ENCODE measurements around the gene SESN1.
A peak's percentile ranks its signal among the peaks of the same experiment; 100 is the strongest.
"Not testable (repeated sequence)": the region's sequence is repeated elsewhere in the genome, so short reads cannot be mapped to it uniquely, and the experiment has no call there.

SESN1 gene

DNA sequence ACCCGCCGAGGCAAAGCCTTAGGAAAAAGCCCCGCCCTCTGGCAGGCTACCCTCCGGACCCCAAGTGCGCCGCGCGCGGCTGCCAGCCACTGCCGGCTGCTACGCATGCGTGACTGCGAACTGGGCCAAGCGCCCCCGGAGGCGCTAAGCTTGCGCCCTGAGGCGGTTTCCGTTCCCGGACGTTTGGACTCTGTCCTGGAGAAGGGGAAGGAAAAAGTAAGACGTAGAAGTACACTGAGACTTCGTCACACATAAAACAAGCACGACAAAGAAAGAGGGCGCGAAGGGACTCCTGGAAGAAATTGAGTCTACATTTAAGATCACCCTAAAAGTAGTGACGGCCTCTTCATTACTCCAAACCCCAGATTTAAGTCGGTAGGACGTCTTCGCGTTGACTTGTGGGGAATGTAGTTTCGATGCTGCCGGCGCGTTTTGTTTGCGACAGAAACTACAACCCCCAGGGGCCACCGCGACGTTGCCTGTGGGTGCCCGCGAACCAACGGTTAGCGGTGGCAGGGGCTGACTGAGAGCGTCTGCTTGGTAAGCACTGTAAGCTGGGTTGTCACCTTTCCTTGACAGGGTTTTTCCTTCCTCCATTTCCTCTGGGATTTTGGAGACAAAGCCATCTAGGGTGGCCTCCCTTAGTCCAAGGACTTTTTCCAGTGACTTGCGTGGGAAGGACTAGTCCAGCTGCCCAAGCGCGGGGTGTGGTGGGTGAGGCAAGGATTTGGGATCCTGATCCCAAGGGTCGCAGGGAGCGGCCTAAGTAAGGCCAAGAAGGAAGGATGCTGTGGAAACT lies 589 bp upstream of the SESN1 start, which contains the start of gene CEP57L1:
CEP57L1 (plus strand) TSS at position 472 of the 799 bp plus-strand sequence. CDS start 49,715 bp downstream, outside the sequence.
- peak; percentile 90 for DNase-seq (ENCODE audit: low read depth)

DNA sequence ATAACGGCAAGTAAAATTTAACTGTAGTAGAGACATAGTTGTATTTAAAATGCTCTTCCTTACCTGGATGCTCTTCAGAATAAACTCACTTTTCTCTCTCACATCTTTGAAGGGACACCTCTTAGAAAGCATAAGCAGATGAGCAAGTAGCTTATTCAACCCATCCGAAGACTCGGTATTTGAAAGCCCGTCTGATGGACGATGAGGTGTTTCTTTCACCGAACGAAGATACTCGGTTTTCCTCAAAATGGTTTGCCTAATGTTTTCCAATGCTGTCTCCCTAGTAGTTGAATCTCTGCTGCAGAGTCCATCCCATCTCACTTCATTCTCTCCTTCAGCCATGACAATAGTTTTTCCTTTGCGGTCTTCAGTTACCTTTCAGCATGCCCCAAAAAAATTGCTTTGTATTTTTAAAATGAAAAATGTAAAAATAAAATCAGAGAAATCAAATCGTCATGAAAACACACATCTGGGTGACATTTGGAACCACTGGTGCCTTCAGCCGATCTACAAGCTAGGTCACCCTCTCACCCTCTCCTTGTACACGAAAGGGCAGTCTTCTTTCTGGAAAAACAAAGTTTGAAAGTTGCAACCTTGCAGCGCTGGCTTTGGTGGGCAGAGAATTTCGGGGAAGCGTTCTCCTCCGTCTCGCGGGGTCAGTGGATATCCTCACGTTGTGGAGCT lies 772 bp downstream of the SESN1 start:
- DNase-seq (ENCODE audit: low read depth), result no peak

DNA sequence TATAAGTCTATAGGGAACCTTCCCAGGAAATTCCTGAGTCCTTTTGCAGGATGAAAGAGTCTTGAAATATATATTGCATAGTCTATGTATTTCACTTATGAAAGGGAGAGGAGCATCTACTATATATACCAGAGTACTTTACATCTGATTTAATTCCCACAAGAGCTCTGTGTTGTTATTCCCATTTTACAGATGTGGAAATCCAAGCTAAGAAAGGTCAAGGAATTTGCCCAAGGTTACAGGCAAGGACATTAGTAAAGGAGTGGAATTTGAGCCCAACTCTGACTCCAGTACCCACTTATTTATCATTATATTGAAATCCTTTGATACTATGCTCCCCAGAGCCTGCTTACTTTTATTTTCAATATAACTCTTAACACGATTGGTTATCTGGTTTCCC lies 2.6 kb downstream of the SESN1 start:
- DNase-seq (ENCODE audit: low read depth), result no peak

DNA sequence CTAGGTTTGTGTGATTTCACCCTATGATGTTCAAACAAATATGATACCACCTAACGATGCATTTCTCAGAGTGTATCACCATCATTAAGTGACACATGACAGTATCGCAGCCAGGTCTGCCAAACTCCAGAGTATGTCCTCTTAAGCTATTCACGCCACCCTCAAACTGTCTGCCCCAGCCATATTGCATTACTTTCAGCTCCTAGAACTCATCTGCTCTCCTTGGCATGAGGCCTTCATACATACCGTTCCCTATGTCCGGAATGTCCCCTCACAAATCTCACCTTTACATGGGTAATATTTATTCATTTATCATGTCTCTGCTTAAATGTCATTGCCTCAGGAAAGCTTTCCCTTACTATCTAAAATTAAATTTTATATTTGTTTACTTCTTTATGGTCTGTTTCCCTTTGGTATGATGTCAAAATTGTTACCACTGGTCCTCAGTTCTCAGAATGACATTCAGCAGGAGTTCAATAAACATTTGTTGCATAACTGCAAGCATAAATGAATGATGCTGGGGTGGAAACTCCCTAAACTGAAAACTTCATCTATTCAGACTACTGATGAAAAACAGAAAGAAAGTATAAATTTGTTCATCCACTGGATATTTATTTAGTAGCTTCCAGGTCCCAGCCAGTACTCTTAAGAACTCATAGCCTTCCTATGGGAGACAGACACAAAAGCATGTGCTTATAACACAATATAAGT lies 3.2 kb downstream of the SESN1 start:
- no peak for DNase-seq (ENCODE audit: low read depth)

DNA sequence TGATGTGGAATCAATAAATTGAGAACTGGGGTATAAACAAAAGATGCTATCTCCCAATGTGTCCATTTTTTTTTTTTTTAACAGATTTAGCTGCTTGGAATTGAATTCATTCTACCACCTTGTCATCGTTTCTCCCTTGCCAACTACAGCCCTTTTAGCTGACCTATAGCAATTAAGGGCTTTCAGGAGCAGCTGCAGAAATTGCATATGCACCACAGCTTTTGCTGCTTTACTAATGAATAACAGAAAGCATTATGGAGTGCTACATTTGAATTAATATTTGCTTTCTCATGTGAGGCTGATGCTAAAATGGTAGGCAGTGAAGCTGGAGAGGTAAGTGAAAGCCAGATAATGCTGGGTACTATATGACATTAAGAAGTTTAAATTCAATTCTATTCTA lies 5.7 kb downstream of the SESN1 start:
- no peak for DNase-seq (ENCODE audit: low read depth)

DNA sequence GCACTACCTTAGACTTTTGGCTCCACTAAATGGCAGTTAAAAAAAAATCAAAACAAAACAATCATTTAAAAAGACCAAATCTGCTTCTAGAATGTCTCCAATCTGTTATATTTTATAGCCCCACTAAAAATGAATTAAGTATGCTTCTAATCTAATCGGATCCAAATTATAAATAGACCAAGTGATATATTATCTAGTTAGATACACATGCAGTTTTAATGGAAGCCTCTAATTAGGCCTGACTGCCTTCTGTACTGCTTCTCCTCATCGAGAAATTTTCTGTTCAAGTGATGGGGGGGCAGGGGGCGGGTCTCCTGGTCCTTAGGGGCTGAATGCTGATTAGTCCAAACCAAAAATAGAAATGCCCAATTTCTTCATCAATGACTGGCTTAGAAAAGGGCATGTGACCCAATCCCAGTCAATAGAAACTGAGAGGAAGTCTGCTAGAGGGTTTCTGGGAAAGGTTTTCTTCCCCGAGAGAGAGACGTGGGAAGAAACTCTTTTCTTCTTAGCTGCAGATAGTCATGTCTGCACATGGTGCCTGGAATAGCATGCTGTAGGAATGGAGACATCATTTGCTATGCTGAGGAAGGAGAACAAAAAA lies 6.9 kb downstream of the SESN1 start:
- DNase-seq (ENCODE audit: low read depth), result no peak

DNA sequence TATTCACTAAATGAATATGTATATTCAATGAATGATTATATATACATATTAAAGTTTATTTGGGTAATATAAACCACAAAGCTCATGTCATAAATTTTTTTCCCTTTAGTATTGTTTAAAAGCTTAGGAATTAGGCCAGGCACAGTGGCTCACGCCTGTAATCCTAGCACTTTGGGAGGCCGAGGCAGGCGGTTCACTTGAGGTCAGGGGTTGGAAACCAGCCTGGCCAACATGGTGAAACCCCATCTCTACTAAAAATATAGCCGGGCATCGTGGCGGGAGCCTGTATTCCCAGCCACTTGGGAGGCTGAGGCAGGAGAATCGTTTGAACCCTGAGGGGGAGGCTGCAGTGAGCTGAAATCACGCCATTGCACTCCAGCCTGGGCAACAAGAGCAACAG lies 10.5 kb downstream of the SESN1 start:
- not testable (repeated sequence) for DNase-seq (ENCODE audit: low read depth)

DNA sequence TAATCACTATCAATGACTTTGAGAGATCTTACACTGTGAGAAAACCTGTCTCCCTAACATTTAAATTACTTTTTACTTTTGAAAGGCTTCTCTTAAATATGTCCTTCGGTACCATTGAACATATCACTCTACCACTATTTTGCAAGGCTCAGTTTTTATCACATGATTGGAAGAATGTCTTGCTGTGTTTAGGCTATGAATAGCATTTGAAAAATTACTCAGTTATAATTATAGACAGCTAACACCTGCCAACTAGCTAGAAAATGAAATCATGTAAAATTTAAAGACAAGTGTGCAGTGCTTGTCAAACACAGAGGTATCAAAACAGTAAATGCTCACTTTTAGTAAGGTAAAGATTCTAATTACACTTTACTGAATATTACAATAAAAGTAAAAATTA lies 11.0 kb downstream of the SESN1 start:
- DNase-seq (ENCODE audit: low read depth), result no peak

DNA sequence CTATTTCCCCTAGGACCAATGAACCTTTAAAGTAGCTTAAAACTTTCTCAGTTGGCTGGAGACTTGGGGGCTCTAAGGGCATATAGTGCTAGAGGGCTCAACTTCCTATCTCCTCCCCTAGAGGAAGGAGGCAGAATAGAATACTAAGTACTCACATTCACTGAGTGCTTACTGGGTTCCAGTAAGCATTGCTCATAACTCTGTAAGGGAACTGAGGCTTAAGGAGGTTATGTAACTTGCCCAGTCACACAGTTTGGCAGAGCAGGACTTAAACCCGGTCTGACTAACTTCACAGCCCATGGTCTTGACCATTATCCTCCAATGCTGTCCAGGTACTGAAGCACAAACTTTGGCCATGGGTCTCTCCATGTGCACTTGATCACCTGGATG lies 12.5 kb downstream of the SESN1 start:
- no peak for DNase-seq (ENCODE audit: low read depth)

DNA sequence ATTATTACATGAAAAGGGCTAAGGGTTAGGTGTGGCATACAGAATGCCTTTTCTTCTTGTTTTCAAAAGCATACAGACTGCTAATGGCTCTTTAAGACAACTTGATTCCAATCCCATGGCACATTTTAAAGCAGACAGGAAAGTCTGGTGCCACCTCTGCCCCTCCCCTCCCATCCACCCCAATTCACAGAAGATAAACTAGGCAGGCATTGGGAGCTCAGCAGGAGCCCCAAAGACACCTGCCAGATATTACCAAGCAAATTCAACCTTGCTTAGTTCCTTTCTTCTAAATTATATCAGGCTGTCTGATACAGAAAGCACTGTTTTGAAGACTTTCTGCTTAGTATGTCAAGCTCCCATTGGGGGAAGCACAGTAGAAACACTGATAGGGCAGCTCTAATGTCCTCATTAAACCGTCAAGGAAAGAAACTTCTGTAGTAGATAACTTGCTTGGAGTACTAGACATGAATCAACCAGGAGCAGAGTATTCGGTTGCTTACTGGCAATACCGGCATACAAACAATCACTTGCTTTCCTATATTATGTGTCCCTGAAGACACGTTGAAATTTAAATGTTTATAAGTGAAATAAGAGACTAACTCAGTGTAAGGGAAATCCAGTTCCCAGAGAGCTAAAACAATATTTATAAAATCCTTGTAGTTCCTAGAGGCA lies 13.0 kb downstream of the SESN1 start:
- no peak for DNase-seq (ENCODE audit: low read depth)

DNA sequence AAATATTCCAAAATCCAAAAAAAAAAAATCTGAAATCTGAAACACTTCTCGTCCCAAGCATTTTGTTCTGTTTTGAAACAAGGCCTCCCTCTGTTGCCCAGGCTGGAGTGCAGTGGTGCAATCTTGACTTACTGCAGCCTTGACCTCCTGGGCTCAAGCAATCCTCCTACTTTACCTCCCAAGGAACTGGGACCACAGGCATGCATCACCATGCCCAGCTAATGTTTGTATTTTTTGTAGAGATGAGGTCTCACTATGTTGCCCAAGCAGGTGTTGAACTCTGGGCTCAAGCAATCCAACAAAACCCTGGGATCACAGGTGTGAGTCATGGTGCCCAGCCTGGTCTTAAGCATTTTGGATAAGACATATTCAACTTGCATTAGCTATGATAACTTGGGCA lies 13.6 kb downstream of the SESN1 start:
- no peak for DNase-seq (ENCODE audit: low read depth)

DNA sequence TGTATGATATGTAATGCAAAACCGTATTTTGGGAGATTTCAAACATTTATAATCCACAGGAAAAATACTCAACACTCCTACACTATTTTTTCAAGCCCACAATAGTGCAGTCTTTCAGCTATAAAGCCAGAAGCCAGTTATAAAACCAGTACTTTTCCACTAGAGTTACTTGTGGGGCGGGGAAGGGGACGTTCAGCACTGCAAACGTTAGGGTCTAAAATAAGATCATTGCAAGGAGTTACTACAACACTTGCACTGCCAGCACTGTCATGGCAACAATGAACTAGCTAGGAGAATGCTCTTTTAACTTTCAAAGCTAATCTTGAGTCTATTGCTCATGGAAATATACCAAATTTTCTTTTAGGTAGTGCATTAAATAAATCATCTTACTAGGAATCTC lies 14.7 kb downstream of the SESN1 start:
- DNase-seq (ENCODE audit: low read depth), result no peak

DNA sequence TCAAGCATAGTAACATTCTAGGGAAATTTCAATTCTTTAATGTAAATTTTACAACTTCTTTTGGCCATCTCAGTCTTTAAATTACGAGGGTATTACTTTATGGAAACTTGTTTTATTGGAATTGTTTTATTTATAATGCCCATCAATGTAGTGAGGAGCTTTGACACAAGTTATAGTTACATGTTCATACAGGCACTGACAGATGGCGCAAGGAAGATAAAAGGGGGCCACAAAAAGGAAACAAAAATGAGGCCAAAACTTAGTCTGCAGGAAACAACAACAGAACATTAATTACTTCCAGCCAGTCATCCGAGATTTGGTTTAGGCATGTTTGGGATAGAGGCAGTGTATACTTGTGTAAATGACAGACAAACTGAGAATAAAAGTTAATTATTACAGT lies 18.3 kb downstream of the SESN1 start:
- DNase-seq (ENCODE audit: low read depth), result no peak

DNA sequence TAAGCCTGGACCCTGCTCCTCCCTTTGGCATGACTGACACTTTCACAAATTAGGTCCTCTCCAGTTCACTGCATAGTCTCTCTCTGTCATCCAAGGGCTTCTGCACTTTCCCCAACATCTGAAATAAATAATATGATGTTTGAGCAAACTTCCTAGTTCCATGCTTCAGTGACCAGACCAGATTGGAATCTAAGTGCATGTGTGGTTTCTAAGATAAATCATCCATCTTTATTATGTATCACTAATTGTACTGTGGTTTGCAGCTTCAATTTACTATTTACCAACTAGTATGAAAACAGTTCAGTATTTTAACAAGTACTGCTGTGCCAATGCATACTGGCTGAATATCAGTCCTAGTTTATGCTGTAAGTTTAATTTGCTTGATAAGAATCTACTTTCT lies 18.7 kb downstream of the SESN1 start:
- DNase-seq (ENCODE audit: low read depth), result no peak

DNA sequence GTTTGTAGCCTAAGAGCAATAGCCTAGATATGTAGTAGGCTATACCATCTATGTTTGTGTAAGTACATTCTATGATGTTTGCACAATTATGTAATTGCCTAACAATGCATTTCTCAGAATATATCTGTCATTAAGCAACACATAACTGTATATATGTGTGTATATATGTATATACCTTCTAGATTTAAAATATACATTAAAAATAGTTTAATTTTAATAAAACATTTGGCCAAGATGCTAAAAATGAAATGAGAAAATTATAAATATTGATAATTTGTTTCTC lies 20.6 kb downstream of the SESN1 start:
- DNase-seq (ENCODE audit: low read depth), result no peak

DNA sequence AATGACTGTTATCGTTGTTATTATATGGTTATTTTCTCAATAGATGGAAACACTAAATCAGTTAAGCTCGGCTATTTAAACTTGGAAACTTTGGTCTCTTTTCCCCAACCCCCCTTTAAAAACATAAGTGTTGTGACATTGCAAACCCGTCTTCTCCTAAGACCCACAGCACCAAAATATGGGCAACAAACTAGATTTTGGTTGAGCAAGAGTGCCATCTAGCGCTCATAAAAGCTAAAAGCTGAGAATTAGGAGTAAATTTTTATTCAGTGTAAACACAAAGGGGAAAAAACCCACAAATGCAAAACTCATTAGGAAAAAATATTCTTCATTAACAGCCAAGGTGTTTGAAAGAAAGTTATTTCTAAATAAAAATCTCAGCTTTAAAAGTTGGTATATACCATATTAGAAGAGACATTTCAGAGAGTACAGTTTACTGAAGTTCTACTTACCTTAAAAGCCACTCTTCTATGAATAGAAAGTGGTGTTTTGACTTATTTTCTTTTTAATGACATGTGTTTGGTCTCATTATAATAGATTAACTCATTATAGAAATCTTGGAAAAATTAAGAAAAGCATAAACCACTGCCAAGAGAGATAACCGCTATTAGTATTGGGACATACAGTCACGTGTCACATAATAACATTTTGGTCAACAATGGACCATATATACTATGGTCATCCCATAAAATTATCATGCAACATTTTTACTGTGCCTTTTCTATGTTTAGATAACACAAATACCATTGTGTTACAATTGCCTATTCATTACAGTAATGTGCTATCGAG lies 21.1 kb downstream of the SESN1 start:
- peak; percentile 40 for DNase-seq (ENCODE audit: low read depth)

DNA sequence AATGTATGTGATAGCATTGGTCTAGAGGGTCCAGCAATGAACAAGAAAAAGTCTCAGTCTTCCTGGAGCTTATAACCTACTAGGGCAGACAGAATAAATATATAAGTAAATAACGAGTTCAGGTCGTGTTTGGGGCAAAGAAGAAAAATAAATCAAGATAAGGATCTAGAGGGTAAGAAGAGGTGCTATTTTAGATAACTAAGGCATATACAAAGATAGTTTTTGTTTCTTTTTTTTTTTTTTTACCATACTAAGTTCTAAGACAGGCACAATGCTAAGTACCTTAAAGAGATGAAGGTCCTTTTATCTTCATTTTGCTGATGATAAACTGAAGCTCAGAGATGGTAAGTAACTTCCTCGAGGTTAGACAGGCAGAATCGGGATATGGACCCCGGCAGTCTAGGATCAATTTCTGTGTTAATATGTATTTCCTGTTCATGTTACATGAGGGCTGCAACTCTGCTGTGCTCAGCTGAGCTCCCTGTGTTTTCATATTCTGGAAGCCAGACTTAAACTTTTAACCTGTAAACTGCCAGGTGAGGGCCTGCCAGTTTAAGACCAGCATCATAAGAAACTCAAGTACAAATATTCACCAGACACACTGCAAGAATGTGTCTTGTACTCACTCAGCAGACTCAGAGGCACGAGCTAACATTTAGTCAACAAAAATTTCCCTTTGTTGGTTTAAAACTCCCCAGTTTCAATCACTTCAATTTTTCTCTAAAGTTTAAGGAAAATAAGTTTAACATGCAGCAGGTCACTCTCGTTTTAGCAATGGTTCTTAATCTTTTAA lies 23.3 kb downstream of the SESN1 start:
- DNase-seq (ENCODE audit: low read depth), result no peak

DNA sequence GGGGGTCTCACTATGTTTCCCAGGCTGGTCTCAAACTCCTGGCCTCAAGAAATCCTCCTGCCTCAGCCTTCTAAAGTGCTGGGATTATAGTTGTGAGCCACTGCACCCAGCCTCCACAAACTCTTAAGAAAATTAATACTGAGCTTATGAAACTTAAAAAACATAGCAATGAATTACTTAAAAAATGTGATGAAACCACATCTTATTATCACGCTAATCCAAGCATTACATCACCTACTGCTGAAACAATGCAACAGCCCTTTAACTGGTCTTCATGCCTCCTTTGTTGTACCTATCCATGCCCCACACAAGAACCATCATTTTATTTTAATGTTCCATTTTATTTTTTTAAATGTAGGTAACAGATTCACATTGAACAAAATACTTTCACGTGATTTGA lies 24.9 kb downstream of the SESN1 start:
- DNase-seq (ENCODE audit: low read depth), result no peak

DNA sequence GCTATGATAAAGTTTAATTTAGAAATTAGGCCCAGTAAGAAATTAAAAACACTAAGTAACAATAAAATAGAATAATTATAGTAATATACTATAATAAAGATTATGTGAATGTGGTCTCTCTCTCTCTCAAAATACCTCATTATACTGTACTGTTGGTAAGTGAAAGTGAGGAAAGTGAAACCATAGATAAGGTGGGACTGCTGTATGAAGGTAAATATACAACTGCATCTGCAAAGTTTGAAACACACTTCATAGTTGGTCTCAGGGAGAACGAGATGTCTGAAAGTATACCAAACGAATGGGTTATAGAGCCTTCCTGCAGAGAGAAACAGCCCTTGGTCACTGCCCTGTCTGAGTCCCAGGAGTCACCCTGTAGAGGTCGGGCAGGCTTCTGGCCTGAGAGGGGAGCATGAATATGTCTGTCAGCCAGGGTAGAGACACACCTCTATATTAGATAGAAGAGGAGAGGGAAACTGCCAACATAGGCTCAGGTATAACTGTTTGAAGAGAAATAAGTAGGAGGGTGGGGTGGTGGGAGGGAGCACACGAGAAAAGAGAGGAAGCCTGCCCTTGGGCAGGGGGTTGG lies 31.8 kb downstream of the SESN1 start:
- DNase-seq (ENCODE audit: low read depth), result no peak

DNA sequence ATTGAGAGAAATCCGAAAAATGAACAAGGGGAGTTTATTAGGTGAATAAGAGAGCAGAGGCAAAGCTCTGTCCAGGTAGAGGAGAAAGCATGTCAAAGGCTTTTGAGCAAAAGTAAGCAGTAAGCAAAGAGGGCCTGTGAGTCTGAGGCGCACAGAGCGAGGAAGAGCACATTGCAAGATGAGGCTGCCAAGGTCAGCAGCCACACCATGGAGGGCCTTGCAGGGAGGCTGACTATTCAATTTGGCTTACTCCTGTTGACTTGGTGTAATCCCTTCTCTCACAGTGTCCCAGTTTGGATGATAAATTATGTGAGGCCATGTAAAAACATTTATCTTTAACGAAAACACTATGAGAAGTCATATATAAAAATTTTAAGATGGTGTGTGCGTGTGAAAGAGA lies 32.4 kb downstream of the SESN1 start:
- DNase-seq (ENCODE audit: low read depth), result no peak

Data from activated T-cell treated with anti-CD3 and anti-CD28 coated beads for 24 hours (primary cell).